ENCODE measurements around the gene HSPA1L.

The HSPA1L gene

GRCh38 chr6:31781244-31782125 is 33.6 kb downstream of the HSPA1L start:
- no peak for DNase-seq

- DNase-seq: no peak
Measured at GRCh38 chr6:31780507-31781243, 34.4 kb downstream of the HSPA1L start.

GRCh38 chr6:31779908-31780307 is 35.2 kb downstream of the HSPA1L start:
- DNase-seq: no peak

GRCh38 chr6:31778999-31779885 is 35.8 kb downstream of the HSPA1L start:
- no peak for DNase-seq

- DNase-seq: no peak
Measured at GRCh38 chr6:31778193-31778592, 36.9 kb downstream of the HSPA1L start.

GRCh38 chr6:31777667-31778050 is 37.4 kb downstream of the HSPA1L start:
- no peak for DNase-seq

GRCh38 chr6:31776989-31777666 is 38.0 kb downstream of the HSPA1L start, which contains the start of gene VWA7:
Gene VWA7 (minus strand): TSS chr6:31777328. CDS start chr6:31776779, 549 bp downstream.
- DNase-seq: peak; percentile 75

- DNase-seq: no peak
Measured at GRCh38 chr6:31776485-31776988, 38.5 kb downstream of the HSPA1L start.

GRCh38 chr6:31775633-31776484 is 39.2 kb downstream of the HSPA1L start:
- DNase-seq: no peak

GRCh38 chr6:31775184-31775583 is 39.9 kb downstream of the HSPA1L start:
- DNase-seq: no peak

GRCh38 chr6:31771992-31772358 is 43.1 kb downstream of the HSPA1L start:
- DNase-seq: peak; percentile 23

GRCh38 chr6:31770860-31771259 is 44.2 kb downstream of the HSPA1L start:
- no peak for DNase-seq

- DNase-seq: peak; percentile 77
Measured at GRCh38 chr6:31769684-31770371, 45.3 kb downstream of the HSPA1L start.

- DNase-seq: no peak
Measured at GRCh38 chr6:31768363-31769257, 46.5 kb downstream of the HSPA1L start.

- no peak for DNase-seq
Measured at GRCh38 chr6:31767096-31767645, 47.9 kb downstream of the HSPA1L start.

- no peak for DNase-seq
Measured at GRCh38 chr6:31765910-31766794, 48.9 kb downstream of the HSPA1L start.

- no peak for DNase-seq
Measured at GRCh38 chr6:31765559-31765909, 49.5 kb downstream of the HSPA1L start.

- no peak for DNase-seq
Measured at GRCh38 chr6:31764198-31764597, 50.9 kb downstream of the HSPA1L start.
